LNCaP clone FGC (cell line): Measurements from ENCODE around the gene GAGE2A.
"Not testable (repeated sequence)": the region's sequence is repeated elsewhere in the genome, so short reads cannot be mapped to it uniquely, and the experiment has no call there.

ENCODE experiments used
- DNase-seq: peaks from one replicate; pipeline ENCODE4 v3.0.0-alpha.2; 2011; ENCODE audit warnings: low read depth
- H3K4me3 ChIP-seq: 2 replicates; pipeline ENCODE4 v1.5.1; 2011; ENCODE audit warnings: mild to moderate bottlenecking, low read depth, low read length, control low read depth
- TF ChIP-seq, protein P1 (sequence below): IDR thresholded peaks from 2 replicates; pipeline ENCODE4 v1.5.1; 2012; ENCODE audit warnings: mild to moderate bottlenecking; ENCODE audit not compliant: control insufficient read depth, insufficient read depth; ENCODE audit errors: extremely low read depth

GAGE2A gene, protein sequence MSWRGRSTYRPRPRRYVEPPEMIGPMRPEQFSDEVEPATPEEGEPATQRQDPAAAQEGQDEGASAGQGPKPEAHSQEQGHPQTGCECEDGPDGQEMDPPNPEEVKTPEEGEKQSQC

DNA sequence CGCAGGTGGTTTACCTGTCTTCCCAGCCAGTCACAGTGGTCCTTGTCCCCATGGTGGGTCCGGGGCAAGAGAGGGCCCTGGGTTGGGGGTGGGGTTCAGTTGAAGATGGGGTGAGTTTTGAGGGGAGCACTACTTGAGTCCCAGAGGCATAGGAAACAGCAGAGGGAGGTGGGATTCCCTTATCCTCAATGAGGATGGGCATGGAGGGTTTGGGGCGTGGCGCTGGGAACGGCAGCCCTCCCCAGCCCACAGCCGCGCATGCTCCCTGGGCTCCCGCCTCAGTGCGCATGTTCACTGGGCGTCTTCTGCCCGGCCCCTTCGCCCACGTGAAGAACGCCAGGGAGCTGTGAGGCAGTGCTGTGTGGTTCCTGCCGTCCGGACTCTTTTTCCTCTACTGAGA, at the start of gene GAGE2A:
GAGE2A (plus strand) TSS at position 301 of the 400 bp plus-strand sequence. CDS start 1,155 bp downstream, outside the sequence.
- not testable (repeated sequence) for DNase-seq
- peak within 1 kb of the TSS; percentile 35 for H3K4me3 ChIP-seq

DNA sequence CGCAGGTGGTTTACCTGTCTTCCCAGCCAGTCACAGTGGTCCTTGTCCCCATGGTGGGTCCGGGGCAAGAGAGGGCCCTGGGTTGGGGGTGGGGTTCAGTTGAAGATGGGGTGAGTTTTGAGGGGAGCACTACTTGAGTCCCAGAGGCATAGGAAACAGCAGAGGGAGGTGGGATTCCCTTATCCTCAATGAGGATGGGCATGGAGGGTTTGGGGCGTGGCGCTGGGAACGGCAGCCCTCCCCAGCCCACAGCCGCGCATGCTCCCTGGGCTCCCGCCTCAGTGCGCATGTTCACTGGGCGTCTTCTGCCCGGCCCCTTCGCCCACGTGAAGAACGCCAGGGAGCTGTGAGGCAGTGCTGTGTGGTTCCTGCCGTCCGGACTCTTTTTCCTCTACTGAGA, 47.9 kb upstream of the GAGE2A start, which contains the start of gene GAGE12D:
GAGE12D (plus strand) TSS at position 301 of the 400 bp plus-strand sequence. CDS start 1,155 bp downstream, outside the sequence.
- H3K4me3 ChIP-seq, DNase-seq: not testable (repeated sequence)

DNA sequence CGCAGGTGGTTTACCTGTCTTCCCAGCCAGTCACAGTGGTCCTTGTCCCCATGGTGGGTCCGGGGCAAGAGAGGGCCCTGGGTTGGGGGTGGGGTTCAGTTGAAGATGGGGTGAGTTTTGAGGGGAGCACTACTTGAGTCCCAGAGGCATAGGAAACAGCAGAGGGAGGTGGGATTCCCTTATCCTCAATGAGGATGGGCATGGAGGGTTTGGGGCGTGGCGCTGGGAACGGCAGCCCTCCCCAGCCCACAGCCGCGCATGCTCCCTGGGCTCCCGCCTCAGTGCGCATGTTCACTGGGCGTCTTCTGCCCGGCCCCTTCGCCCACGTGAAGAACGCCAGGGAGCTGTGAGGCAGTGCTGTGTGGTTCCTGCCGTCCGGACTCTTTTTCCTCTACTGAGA, 38.3 kb upstream of the GAGE2A start, which contains the start of gene GAGE12E:
GAGE12E (plus strand) TSS at position 301 of the 400 bp plus-strand sequence. CDS start 1,155 bp downstream, outside the sequence.
- not testable (repeated sequence) for H3K4me3 ChIP-seq, DNase-seq

DNA sequence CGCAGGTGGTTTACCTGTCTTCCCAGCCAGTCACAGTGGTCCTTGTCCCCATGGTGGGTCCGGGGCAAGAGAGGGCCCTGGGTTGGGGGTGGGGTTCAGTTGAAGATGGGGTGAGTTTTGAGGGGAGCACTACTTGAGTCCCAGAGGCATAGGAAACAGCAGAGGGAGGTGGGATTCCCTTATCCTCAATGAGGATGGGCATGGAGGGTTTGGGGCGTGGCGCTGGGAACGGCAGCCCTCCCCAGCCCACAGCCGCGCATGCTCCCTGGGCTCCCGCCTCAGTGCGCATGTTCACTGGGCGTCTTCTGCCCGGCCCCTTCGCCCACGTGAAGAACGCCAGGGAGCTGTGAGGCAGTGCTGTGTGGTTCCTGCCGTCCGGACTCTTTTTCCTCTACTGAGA, 28.8 kb upstream of the GAGE2A start, which contains the start of gene GAGE12F:
GAGE12F (plus strand) TSS at position 301 of the 400 bp plus-strand sequence. CDS start 1,155 bp downstream, outside the sequence.
- not testable (repeated sequence) for DNase-seq, H3K4me3 ChIP-seq

DNA sequence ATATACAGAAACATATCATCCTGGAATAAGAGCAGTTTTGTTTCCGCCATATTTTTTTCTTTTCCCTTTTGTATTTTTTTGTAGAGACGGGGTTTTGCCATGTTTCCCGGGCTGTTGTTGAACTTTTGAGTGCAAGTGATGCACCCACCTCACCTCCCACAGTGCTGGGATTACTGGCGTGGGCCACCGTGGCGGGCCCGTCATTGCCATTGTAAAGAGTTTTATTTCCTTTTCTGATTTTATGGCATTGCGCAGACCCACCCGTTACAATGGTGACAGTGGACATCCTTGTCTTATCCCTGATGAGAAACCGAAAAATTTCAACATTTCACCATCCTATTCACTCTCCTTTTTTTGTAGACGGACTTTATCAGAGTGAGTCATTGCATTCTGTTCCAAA, 20.6 kb upstream of the GAGE2A start:
- not testable (repeated sequence) for DNase-seq, H3K4me3 ChIP-seq

DNA sequence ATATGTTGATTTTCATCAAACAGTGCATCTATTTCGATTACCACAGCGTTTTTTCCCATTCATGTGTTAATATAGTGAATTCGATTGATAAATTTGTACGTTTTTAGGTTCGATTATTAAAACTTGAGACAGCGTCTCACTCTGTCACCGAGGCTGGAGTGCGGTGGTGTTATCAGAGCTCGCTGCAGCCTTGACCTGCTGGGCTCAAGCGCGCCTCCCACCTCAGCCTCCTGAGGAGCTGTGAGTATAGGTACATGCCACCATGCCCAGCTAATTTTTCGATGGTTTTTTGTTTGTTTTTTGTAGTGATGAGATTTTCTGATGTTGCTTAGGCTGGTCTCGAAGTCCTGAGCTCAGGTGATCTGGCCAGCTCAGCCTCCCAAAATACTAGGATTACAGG, 20.1 kb upstream of the GAGE2A start:
- DNase-seq, H3K4me3 ChIP-seq: not testable (repeated sequence)

DNA sequence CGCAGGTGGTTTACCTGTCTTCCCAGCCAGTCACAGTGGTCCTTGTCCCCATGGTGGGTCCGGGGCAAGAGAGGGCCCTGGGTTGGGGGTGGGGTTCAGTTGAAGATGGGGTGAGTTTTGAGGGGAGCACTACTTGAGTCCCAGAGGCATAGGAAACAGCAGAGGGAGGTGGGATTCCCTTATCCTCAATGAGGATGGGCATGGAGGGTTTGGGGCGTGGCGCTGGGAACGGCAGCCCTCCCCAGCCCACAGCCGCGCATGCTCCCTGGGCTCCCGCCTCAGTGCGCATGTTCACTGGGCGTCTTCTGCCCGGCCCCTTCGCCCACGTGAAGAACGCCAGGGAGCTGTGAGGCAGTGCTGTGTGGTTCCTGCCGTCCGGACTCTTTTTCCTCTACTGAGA, 19.2 kb upstream of the GAGE2A start, which contains the start of gene GAGE12G:
GAGE12G (plus strand) TSS at position 301 of the 400 bp plus-strand sequence. CDS start 1,155 bp downstream, outside the sequence.
- not testable (repeated sequence) for H3K4me3 ChIP-seq, DNase-seq

DNA sequence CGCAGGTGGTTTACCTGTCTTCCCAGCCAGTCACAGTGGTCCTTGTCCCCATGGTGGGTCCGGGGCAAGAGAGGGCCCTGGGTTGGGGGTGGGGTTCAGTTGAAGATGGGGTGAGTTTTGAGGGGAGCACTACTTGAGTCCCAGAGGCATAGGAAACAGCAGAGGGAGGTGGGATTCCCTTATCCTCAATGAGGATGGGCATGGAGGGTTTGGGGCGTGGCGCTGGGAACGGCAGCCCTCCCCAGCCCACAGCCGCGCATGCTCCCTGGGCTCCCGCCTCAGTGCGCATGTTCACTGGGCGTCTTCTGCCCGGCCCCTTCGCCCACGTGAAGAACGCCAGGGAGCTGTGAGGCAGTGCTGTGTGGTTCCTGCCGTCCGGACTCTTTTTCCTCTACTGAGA, 9.6 kb upstream of the GAGE2A start, which contains the start of gene GAGE12H:
GAGE12H (plus strand) TSS at position 301 of the 400 bp plus-strand sequence. CDS start 1,155 bp downstream, outside the sequence.
- H3K4me3 ChIP-seq, DNase-seq: not testable (repeated sequence)

DNA sequence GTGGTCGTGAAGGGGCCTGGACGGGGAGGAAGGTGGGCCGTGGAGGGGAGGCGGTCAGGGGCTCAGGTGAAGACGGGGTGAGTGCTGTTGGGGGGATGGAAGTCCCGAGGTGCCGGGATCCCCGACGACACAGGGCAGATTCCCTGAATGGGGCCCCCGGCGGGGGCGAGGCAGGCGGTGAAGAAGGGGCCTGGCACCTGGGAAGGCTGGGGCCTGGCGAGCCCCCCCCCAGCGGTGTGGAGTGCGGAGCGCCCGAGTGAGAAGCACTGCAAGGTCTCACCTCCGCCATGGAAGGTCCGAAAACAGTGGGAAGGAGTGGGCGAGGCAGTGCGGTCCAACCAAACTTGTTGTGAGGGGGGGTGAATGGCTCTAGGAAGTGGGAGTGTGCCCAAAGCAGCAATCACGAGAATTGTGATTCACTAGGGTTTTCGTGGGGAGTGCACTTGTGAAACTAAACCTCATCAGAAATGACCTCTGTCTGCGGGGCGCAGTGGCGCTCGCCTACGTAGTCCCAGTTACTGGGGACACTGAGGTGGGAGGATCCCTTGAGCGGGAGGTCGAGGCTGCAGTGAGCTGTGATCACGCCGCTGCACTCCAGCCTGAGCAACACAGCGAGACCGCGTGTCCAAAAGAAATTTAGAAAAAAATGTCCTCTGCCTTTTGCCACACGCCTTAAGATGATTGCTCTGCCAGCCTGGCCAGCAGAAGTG, 628 bp downstream of the GAGE2A start:
- peak overlapping the region; percentile 35 for H3K4me3 ChIP-seq
- not testable (repeated sequence) for DNase-seq

DNA sequence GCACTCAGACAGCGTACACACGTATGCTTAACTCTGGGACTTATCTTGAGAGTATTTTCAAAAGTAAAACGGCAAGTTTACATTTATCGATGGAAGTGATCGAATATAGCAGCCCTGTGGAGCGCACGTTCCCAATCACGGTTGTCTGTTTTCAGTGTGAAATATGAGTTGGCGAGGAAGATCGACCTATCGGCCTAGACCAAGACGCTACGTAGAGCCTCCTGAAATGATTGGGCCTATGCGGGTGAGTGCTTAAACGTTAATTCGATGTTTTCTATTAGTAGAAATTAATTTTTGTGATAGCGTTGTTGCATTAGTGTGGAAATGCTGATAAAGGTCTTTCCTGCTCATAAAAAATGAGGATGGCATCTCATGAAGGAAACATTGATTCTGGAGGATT, 1.2 kb downstream of the GAGE2A start:
- not testable (repeated sequence) for H3K4me3 ChIP-seq, DNase-seq

DNA sequence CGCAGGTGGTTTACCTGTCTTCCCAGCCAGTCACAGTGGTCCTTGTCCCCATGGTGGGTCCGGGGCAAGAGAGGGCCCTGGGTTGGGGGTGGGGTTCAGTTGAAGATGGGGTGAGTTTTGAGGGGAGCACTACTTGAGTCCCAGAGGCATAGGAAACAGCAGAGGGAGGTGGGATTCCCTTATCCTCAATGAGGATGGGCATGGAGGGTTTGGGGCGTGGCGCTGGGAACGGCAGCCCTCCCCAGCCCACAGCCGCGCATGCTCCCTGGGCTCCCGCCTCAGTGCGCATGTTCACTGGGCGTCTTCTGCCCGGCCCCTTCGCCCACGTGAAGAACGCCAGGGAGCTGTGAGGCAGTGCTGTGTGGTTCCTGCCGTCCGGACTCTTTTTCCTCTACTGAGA, 9.4 kb downstream of the GAGE2A start, which contains the start of gene GAGE1:
GAGE1 (plus strand) TSS at position 301 of the 400 bp plus-strand sequence. CDS start 1,155 bp downstream, outside the sequence.
- not testable (repeated sequence) for H3K4me3 ChIP-seq, DNase-seq

DNA sequence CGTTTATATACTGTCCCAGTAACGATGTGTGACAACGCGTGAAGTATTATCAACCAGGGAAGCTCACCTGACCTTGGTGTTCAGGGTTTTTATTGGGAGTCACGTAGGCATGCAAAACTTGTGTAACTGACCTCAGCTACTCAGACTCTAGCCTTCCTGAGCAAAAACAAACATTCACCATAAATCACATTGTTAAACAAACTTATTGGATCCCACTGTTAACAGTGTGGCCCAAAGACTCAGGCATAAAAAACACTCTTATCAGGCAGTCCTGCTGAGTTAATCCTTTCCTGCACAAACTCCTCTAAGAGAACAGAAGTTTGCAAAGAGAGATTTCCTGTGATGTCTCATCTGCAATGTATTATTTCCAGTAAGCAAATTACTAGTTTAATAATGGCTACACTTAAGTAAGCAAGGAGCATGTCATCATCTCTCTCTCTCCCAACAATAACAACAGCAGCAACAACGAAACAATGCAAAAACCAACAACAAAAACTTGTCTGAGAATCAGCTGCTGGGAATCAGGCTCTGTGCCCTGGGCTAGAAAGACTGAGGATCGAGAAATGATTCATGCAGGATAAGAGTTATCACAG, 21.5 kb downstream of the GAGE2A start:
- DNase-seq = peak; percentile 21
- no peak overlapping the region for H3K4me3 ChIP-seq
- TF ChIP-seq, protein P1, sequence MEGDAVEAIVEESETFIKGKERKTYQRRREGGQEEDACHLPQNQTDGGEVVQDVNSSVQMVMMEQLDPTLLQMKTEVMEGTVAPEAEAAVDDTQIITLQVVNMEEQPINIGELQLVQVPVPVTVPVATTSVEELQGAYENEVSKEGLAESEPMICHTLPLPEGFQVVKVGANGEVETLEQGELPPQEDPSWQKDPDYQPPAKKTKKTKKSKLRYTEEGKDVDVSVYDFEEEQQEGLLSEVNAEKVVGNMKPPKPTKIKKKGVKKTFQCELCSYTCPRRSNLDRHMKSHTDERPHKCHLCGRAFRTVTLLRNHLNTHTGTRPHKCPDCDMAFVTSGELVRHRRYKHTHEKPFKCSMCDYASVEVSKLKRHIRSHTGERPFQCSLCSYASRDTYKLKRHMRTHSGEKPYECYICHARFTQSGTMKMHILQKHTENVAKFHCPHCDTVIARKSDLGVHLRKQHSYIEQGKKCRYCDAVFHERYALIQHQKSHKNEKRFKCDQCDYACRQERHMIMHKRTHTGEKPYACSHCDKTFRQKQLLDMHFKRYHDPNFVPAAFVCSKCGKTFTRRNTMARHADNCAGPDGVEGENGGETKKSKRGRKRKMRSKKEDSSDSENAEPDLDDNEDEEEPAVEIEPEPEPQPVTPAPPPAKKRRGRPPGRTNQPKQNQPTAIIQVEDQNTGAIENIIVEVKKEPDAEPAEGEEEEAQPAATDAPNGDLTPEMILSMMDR = no peak

DNA sequence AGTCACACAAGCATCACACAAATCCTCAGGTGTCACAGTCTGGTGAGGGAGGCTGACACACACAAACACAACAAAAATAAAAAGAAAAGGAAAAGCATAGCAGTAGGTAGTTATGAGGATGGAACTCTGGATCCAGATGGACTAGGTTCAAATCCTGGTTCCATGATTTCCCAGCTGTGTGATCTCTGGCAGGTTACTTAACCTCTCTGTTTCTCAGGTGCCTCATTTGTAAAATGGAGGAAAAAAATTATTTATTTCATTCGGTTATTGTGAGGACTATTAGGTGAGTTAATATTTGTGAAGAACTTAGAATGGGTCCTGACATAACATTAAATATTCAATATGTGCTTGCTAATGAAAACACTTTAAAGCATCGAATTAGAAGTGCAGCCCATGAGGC, 29.3 kb downstream of the GAGE2A start:
- no peak for DNase-seq
- H3K4me3 ChIP-seq = no peak overlapping the region
- TF ChIP-seq, protein P1 = no peak
